ENCODE data around the gene CLIP3. TPM values are rescaled to one million over a fixed set of nuclear protein-coding genes. Genes with fewer than 3 reads are reported as not detected.

CLIP3 gene
- total RNA-seq, 1 donor from 2014 or later = 8.2 TPM

DNA sequence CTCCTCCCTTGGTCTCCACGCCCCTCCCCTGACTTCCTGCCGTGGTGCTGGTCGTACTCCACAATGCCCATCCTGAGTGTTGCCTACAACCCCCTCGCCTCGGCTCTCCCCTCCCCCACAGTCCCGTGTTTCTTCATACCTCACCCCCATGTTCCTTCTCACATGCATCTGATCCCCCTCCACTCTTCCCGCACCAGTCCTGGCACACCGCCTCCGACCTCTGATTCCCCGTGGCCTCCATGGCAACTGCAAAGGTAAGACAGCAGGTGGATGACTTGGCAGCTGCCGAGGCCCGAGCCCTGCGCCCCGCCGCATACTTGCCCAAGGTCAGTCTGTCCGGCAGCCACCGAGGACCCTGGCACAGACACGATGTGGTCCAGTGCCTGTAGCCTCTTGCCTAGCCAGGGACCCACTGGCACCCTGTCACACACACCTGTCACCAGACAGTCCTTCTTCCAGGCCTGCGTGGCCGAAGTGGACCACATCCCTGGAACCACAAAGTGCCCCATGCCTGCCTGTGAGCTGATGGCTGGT lies 53.8 kb downstream of the CLIP3 start:
- Mint-ChIP-seq H3K4me3 (no peak overlapping the region), H3K27me3 (ENCODE audit: insufficient read depth, low read depth) (peaks cover 23% of the 10 kb centered on the region), H3K9me3 (no peaks in the 10 kb centered on the region), H3K36me3 (no peaks in the 10 kb centered on the region), H3K4me1 (no peaks in the 10 kb centered on the region), H3K27ac (no peak overlapping the region)
- DNase-seq (ENCODE audit: low spot score) = no peak
- Histone ChIP-seq H3F3A (ENCODE audit: low read depth) (no peaks in the 10 kb centered on the region), H3K36me3 (no peaks in the 10 kb centered on the region), H4K20me1 (ENCODE audit: low read depth) (peaks cover 9% of the 10 kb centered on the region), H3K9ac (no peak overlapping the region), H3K79me2 (ENCODE audit: low read depth) (no peaks in the 10 kb centered on the region), H3K4me3 (no peak overlapping the region), H3K4me2 (no peak overlapping the region), H3K4me1 (no peaks in the 10 kb centered on the region), H3K27me3 (peaks cover 36% of the 10 kb centered on the region), H2AFZ (replicated peaks) (no peak overlapping the region), H3K27ac (no peak overlapping the region), H3K9me3 (ENCODE audit: low read depth) (no peaks in the 10 kb centered on the region)
- TF ChIP-seq EZH2phosphoT487 (IDR thresholded peaks at IDR 0.05) (no peak), EZH2 (IDR thresholded peaks at IDR 0.05) (no peak)
- TF ChIP-seq, protein P1, sequence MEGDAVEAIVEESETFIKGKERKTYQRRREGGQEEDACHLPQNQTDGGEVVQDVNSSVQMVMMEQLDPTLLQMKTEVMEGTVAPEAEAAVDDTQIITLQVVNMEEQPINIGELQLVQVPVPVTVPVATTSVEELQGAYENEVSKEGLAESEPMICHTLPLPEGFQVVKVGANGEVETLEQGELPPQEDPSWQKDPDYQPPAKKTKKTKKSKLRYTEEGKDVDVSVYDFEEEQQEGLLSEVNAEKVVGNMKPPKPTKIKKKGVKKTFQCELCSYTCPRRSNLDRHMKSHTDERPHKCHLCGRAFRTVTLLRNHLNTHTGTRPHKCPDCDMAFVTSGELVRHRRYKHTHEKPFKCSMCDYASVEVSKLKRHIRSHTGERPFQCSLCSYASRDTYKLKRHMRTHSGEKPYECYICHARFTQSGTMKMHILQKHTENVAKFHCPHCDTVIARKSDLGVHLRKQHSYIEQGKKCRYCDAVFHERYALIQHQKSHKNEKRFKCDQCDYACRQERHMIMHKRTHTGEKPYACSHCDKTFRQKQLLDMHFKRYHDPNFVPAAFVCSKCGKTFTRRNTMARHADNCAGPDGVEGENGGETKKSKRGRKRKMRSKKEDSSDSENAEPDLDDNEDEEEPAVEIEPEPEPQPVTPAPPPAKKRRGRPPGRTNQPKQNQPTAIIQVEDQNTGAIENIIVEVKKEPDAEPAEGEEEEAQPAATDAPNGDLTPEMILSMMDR (IDR thresholded peaks at IDR 0.05) = no peak

DNA sequence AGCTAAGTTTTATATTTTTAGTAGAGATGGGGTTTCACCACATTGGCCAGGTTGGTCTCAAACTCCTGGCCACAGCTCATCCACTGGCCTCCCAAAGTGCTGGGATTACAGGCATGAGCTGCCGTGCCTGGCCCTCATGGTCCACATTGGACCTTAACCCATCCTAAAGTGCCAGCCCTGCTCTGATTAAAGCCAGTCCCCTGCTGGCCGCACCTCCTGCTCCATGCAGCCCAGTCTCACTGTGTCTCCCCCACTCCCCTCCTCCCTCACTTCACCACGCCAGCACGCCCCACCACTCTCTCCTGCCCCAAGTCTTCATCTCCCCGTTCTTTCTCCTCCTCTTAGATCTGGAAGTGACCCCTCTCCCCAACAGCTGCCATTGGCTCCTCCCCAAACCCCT lies 54.4 kb downstream of the CLIP3 start:
- Histone ChIP-seq H3K79me2 (ENCODE audit: low read depth) (no peaks in the 10 kb centered on the region), H3K27ac (no peak overlapping the region), H3K36me3 (no peaks in the 10 kb centered on the region), H3K4me3 (no peak overlapping the region), H4K20me1 (ENCODE audit: low read depth) (peaks cover 9% of the 10 kb centered on the region), H2AFZ (replicated peaks) (no peak overlapping the region), H3K27me3 (peaks cover 30% of the 10 kb centered on the region), H3K4me1 (no peaks in the 10 kb centered on the region), H3F3A (ENCODE audit: low read depth) (no peaks in the 10 kb centered on the region), H3K9me3 (ENCODE audit: low read depth) (no peaks in the 10 kb centered on the region), H3K4me2 (no peak overlapping the region), H3K9ac (no peak overlapping the region)
- no peak for DNase-seq (ENCODE audit: low spot score)
- Mint-ChIP-seq H3K27ac (no peak overlapping the region), H3K36me3 (no peaks in the 10 kb centered on the region), H3K4me1 (no peaks in the 10 kb centered on the region), H3K27me3 (ENCODE audit: insufficient read depth, low read depth) (peaks cover 23% of the 10 kb centered on the region), H3K4me3 (peak overlapping the region; percentile 27), H3K9me3 (no peaks in the 10 kb centered on the region)
- no peak for TF ChIP-seq EZH2 (IDR thresholded peaks at IDR 0.05)
- TF ChIP-seq EZH2phosphoT487 (IDR thresholded peaks at IDR 0.05) = no peak
- TF ChIP-seq, protein P1 (IDR thresholded peaks at IDR 0.05) = no peak

DNA sequence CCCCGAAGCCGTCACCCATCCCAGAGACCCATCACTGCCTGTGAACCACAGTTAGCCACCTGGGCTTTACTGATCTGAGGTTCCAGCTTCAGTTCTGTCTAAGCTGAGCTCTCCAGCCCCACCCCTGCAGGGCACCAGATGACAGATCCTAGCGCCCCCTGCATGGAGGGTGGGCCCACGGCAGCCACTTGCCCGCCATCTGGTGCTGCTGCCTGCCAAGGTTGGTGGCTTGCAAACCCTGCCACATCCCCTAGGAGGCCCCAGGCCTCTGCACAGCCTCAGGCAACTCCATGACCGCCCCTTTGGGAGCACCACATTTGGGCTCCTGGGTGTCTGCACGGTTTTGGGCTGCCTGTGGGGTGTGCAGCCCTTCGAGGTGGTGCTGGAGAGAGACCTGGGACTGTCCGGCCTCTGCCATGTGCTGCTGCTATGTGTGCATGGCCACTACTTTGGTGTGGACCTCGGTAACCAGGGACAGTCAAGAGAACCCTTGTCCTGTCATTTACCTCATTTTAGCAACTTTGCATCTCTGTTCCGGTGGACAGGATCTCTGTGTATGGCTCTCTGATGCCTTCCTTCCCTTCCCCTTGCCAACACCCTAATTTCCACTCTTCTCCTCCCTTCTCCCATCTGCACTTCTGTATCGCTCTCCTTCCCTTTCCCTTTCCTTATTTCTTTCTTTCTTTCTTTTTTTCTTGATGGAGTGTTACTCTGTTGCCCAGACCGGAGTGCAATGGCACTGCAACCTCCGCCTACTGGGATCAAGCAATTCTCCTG lies 55.0 kb downstream of the CLIP3 start:
- peak overlapping the region; percentile 68 for H3K4me3 Mint-ChIP-seq
- peak overlapping the region; percentile 50 for H2AFZ ChIP-seq (replicated peaks)
- no peaks in the 10 kb centered on the region for H3K4me1 ChIP-seq
- peaks cover 23% of the 10 kb centered on the region for H3K27me3 Mint-ChIP-seq (ENCODE audit: insufficient read depth, low read depth)
- no peaks in the 10 kb centered on the region for H3F3A ChIP-seq (ENCODE audit: low read depth)
- H3K36me3 ChIP-seq = no peaks in the 10 kb centered on the region
- peaks cover 9% of the 10 kb centered on the region for H4K20me1 ChIP-seq (ENCODE audit: low read depth)
- no peak overlapping the region for H3K27ac ChIP-seq
- H3K36me3 Mint-ChIP-seq = no peaks in the 10 kb centered on the region
- no peak overlapping the region for H3K4me3 ChIP-seq
- peak; percentile 79 for DNase-seq (ENCODE audit: low spot score)
- TF ChIP-seq EZH2 (IDR thresholded peaks at IDR 0.05) = no peak
- TF ChIP-seq, protein P1 (IDR thresholded peaks at IDR 0.05) = peak; percentile 56
- no peaks in the 10 kb centered on the region for H3K4me1 Mint-ChIP-seq
- H3K27me3 ChIP-seq = peaks cover 25% of the 10 kb centered on the region
- H3K4me2 ChIP-seq = no peak overlapping the region
- no peaks in the 10 kb centered on the region for H3K9me3 ChIP-seq (ENCODE audit: low read depth)
- no peak overlapping the region for H3K9ac ChIP-seq
- no peaks in the 10 kb centered on the region for H3K9me3 Mint-ChIP-seq
- no peaks in the 10 kb centered on the region for H3K79me2 ChIP-seq (ENCODE audit: low read depth)
- no peak overlapping the region for H3K27ac Mint-ChIP-seq

All from neural progenitor cell (in vitro differentiated cells).